GM12891 (cell line): Measurements from ENCODE around the gene ATN1.

ENCODE experiments used
- POLR2A ChIP-seq: IDR thresholded peaks from 2 replicates; pipeline ENCODE4 v1.6.1; 2011; ENCODE audit warnings: low read depth, low read length, control low read depth
- SPI1 ChIP-seq: IDR thresholded peaks from 2 replicates; pipeline ENCODE4 v1.6.1; 2011; ENCODE audit warnings: low read depth, low read length, control low read depth
- TAF1 ChIP-seq: IDR thresholded peaks from 2 replicates; pipeline ENCODE4 v1.6.1; 2011; ENCODE audit warnings: low read depth, low read length, control low read depth

GRCh38 chr12:6912164-6912935 is 15.4 kb upstream of the ATN1 start:
- TF ChIP-seq TAF1 (no peak), SPI1 (no peak), POLR2A (no peak)
